Hepatocyte (in vitro differentiated cells): ENCODE results near the gene S100P.

Source experiments
- EZH2phosphoT487 ChIP-seq: fragments of 200-600 bp; sonication (generic); IDR thresholded peaks from one replicate; pipeline ENCODE4 v1.6.1; 2018; ENCODE audit warnings: antibody characterized with exemption, mild to moderate bottlenecking, low read depth, moderate library complexity; ENCODE audit not compliant: unreplicated experiment, severe bottlenecking
- TF ChIP-seq, protein P1 (sequence below): fragments of 200-600 bp; sonication (generic); IDR thresholded peaks from 2 replicates; pipeline ENCODE4 v1.5.1; 2016; ENCODE audit warnings: antibody characterized with exemption, mild to moderate bottlenecking; ENCODE audit not compliant: poor library complexity

DNA sequence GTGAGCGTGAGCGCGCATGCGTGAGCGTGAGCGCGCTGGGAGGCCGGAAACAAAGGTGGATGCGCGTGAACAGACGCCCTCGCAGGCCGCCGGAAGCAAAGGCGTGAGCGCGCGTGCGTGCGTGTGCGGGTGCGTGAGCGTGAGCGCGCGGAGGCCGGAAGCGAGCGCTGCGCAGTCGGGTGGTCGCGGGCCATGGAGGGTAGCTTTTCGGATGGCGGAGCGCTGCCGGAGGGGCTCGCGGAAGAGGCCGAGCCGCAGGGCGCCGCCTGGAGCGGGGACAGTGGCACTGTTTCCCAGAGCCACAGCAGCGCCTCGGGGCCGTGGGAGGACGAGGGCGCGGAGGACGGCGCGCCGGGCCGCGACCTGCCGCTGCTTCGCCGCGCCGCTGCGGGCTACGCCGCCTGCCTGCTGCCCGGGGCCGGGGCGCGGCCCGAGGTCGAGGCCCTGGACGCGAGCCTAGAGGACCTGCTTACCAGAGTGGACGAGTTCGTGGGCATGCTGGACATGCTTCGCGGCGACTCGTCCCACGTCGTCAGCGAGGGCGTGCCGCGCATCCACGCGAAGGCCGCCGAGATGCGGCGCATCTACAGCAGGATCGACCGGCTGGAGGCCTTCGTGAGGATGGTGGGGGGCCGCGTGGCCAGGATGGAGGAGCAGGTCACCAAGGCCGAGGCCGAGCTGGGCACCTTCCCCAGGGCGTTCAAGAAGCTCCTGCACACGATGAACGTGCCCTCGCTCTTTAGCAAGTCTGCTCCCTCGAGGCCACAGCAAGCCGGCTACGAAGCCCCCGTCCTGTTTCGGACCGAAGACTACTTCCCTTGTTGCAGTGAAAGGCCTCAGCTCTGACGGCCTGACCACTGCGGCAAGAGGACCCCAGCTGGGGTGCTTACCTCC lies 22.6 kb downstream of the S100P start, which contains the start of gene BLOC1S4:
- no peak for TF ChIP-seq EZH2phosphoT487
- TF ChIP-seq, protein P1, sequence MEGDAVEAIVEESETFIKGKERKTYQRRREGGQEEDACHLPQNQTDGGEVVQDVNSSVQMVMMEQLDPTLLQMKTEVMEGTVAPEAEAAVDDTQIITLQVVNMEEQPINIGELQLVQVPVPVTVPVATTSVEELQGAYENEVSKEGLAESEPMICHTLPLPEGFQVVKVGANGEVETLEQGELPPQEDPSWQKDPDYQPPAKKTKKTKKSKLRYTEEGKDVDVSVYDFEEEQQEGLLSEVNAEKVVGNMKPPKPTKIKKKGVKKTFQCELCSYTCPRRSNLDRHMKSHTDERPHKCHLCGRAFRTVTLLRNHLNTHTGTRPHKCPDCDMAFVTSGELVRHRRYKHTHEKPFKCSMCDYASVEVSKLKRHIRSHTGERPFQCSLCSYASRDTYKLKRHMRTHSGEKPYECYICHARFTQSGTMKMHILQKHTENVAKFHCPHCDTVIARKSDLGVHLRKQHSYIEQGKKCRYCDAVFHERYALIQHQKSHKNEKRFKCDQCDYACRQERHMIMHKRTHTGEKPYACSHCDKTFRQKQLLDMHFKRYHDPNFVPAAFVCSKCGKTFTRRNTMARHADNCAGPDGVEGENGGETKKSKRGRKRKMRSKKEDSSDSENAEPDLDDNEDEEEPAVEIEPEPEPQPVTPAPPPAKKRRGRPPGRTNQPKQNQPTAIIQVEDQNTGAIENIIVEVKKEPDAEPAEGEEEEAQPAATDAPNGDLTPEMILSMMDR, result peak; percentile 31
